Measurements from ENCODE around the gene FBXW9.

- TF ChIP-seq, protein P1, sequence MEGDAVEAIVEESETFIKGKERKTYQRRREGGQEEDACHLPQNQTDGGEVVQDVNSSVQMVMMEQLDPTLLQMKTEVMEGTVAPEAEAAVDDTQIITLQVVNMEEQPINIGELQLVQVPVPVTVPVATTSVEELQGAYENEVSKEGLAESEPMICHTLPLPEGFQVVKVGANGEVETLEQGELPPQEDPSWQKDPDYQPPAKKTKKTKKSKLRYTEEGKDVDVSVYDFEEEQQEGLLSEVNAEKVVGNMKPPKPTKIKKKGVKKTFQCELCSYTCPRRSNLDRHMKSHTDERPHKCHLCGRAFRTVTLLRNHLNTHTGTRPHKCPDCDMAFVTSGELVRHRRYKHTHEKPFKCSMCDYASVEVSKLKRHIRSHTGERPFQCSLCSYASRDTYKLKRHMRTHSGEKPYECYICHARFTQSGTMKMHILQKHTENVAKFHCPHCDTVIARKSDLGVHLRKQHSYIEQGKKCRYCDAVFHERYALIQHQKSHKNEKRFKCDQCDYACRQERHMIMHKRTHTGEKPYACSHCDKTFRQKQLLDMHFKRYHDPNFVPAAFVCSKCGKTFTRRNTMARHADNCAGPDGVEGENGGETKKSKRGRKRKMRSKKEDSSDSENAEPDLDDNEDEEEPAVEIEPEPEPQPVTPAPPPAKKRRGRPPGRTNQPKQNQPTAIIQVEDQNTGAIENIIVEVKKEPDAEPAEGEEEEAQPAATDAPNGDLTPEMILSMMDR (IDR thresholded peaks at IDR 0.05; ENCODE audit: borderline replicate concordance, extremely low read depth, low read length, poor library complexity, severe bottlenecking) = no peak
- TF ChIP-seq EZH2 (IDR thresholded peaks at IDR 0.05; ENCODE audit: borderline replicate concordance, low read depth, low read length, severe bottlenecking) = no peak
Observed at GRCh38 chr19:12647047-12647446, 49.4 kb downstream of the FBXW9 start.
